H9 (cell line): ENCODE results near the gene GPR156. TPM values are rescaled to one million over a fixed set of nuclear protein-coding genes. Genes with fewer than 3 reads are reported as not detected.

ENCODE experiments used
- DNase-seq: peaks from one replicate; pipeline ENCODE4 v3.0.0-alpha.2; 2017
- H2AFZ ChIP-seq: one replicate; pipeline ENCODE4 v1.6.1; 2013; ENCODE audit warnings: mild to moderate bottlenecking, low read length, control low read depth, moderate library complexity
- H2AK5ac ChIP-seq: 2 replicates; pipeline ENCODE4 v1.6.1; 2013; ENCODE audit warnings: low read length, control low read depth, mixed read lengths; ENCODE audit not compliant: insufficient read length
- H2BK120ac ChIP-seq: one replicate; pipeline ENCODE4 v1.6.1; 2013; ENCODE audit warnings: low read depth, mild to moderate bottlenecking, low read length, control low read depth, inconsistent platforms; ENCODE audit not compliant: poor library complexity, severe bottlenecking
- H2BK12ac ChIP-seq: 2 replicates; pipeline ENCODE4 v1.6.1; 2013; ENCODE audit warnings: low read length, control low read depth, mixed read lengths, low read depth; ENCODE audit not compliant: insufficient read length
- H2BK15ac ChIP-seq: 2 replicates; pipeline ENCODE4 v1.6.1; 2013; ENCODE audit warnings: low read depth, low read length, control low read depth
- H2BK20ac ChIP-seq: one replicate; pipeline ENCODE4 v1.6.1; 2013; ENCODE audit warnings: low read depth, mild to moderate bottlenecking, low read length, control low read depth, inconsistent platforms; ENCODE audit not compliant: poor library complexity, severe bottlenecking
- H2BK5ac ChIP-seq: 2 replicates; pipeline ENCODE4 v1.6.1; 2013; ENCODE audit warnings: low read length, control low read depth, mixed read lengths; ENCODE audit not compliant: insufficient read length
- H3K14ac ChIP-seq: 2 replicates; pipeline ENCODE4 v1.6.1; 2013; ENCODE audit warnings: low read length, control low read depth; ENCODE audit not compliant: insufficient read depth
- H3K18ac ChIP-seq: 2 replicates; pipeline ENCODE4 v1.6.1; 2013; ENCODE audit warnings: low read depth, mild to moderate bottlenecking, mixed read lengths, low read length, control low read depth; ENCODE audit not compliant: insufficient read length
- H3K23ac ChIP-seq: 2 replicates; pipeline ENCODE4 v1.6.1; 2013; ENCODE audit warnings: low read length, control low read depth, mixed read lengths, low read depth; ENCODE audit not compliant: insufficient read length
- H3K23me2 ChIP-seq: 2 replicates; pipeline ENCODE4 v1.6.1; 2013; ENCODE audit warnings: low read depth, mild to moderate bottlenecking, mixed read lengths, low read length, control low read depth; ENCODE audit not compliant: insufficient read length, poor library complexity, severe bottlenecking
- H3K27ac ChIP-seq: 2 replicates; pipeline ENCODE4 v1.5.1; 2013; ENCODE audit warnings: low read length, control low read depth, mixed read lengths, low read depth; ENCODE audit not compliant: insufficient read length
- H3K27me3 ChIP-seq: 2 replicates; pipeline ENCODE4 v1.6.1; 2013; ENCODE audit warnings: low read length, control low read depth, inconsistent platforms; ENCODE audit not compliant: insufficient read depth
- H3K4ac ChIP-seq: 2 replicates; pipeline ENCODE4 v1.6.1; 2013; ENCODE audit warnings: low read depth, mild to moderate bottlenecking, control low read depth, inconsistent platforms, low read length, moderate library complexity
- H3K4me1 ChIP-seq: 2 replicates; pipeline ENCODE4 v1.6.1; 2013; ENCODE audit warnings: low read length, control low read depth, inconsistent platforms; ENCODE audit not compliant: insufficient read depth
- H3K4me2 ChIP-seq: 2 replicates; pipeline ENCODE4 v1.6.1; 2013; ENCODE audit warnings: low read length, control low read depth, mixed read lengths; ENCODE audit not compliant: insufficient read length, insufficient read depth
- H3K56ac ChIP-seq: 2 replicates; pipeline ENCODE4 v1.6.1; 2013; ENCODE audit warnings: low read depth, mild to moderate bottlenecking, mixed read lengths, low read length, control low read depth; ENCODE audit not compliant: insufficient read length
- H3K79me1 ChIP-seq: 2 replicates; pipeline ENCODE4 v1.6.1; 2013; ENCODE audit warnings: low read depth, mild to moderate bottlenecking, moderate library complexity, low read length, control low read depth, inconsistent platforms; ENCODE audit not compliant: insufficient read depth, poor library complexity, severe bottlenecking
- H3K79me2 ChIP-seq: 2 replicates; pipeline ENCODE4 v1.6.1; 2013; ENCODE audit warnings: low read length, control low read depth, inconsistent platforms; ENCODE audit not compliant: insufficient read depth
- H3K9ac ChIP-seq: 2 replicates; pipeline ENCODE4 v1.6.1; 2013; ENCODE audit warnings: low read length, control low read depth, mixed read lengths; ENCODE audit not compliant: insufficient read length; ENCODE audit errors: extremely low read depth
- H3K9me3 ChIP-seq: one replicate; pipeline ENCODE4 v1.6.1; 2013; ENCODE audit warnings: low read depth, low read length, inconsistent platforms; ENCODE audit not compliant: control insufficient read depth
- H3T11ph ChIP-seq: one replicate; pipeline ENCODE4 v1.6.1; 2013; ENCODE audit warnings: mild to moderate bottlenecking, low read length, control low read depth, inconsistent platforms
- H4K20me1 ChIP-seq: one replicate; pipeline ENCODE4 v1.6.1; 2013; ENCODE audit not compliant: control insufficient read depth, insufficient read length, insufficient read depth
- H4K5ac ChIP-seq: 2 replicates; pipeline ENCODE4 v1.6.1; 2013; ENCODE audit warnings: low read depth, mild to moderate bottlenecking, mixed read lengths, low read length, control low read depth; ENCODE audit not compliant: insufficient read length
- H4K8ac ChIP-seq: replicated peaks from 2 replicates; pipeline ENCODE4 v1.6.1; 2013; ENCODE audit warnings: low read length, control low read depth, mixed read lengths, low read depth; ENCODE audit not compliant: insufficient read length
- H4K91ac ChIP-seq: 2 replicates; pipeline ENCODE4 v1.6.1; 2013; ENCODE audit warnings: low read depth, mild to moderate bottlenecking, moderate library complexity, mixed read lengths, low read length, control low read depth; ENCODE audit not compliant: insufficient read length
- H3K27ac Mint-ChIP-seq, 3 experiments: 2 replicates in 2 of 3; 3 replicates in 1 of 3; pipeline ENCODE4 v1.8.0; 2020 to 2021; ENCODE audit warnings: mixed read lengths in 3 of 3, mild to moderate bottlenecking in 1 of 3, moderate library complexity in 1 of 3
- H3K27me3 Mint-ChIP-seq: 2 replicates; pipeline ENCODE4 v1.8.0; 2021; ENCODE audit warnings: low read depth, mild to moderate bottlenecking, moderate library complexity, mixed read lengths
- H3K36me3 Mint-ChIP-seq, 3 experiments: 2 replicates in 2 of 3; 3 replicates in 1 of 3; pipeline ENCODE4 v1.8.0; 2020 to 2021; ENCODE audit warnings: low read depth in 3 of 3, mixed read lengths in 3 of 3; ENCODE audit not compliant: insufficient read depth in 1 of 3
- H3K4me1 Mint-ChIP-seq, 2 experiments: 2 replicates each; pipeline ENCODE4 v1.8.0; 2020; ENCODE audit warnings: mixed read lengths in 2 of 2
- H3K4me3 Mint-ChIP-seq, 2 experiments: 2 replicates in 1 of 2; 3 replicates in 1 of 2; pipeline ENCODE4 v1.8.0; 2020 to 2021; ENCODE audit warnings: mild to moderate bottlenecking in 2 of 2, mixed read lengths in 2 of 2, moderate library complexity in 1 of 2
- H3K9me3 Mint-ChIP-seq, 2 experiments: 2 replicates in 1 of 2; 3 replicates in 1 of 2; pipeline ENCODE4 v1.8.0; 2020; ENCODE audit warnings: mild to moderate bottlenecking in 2 of 2, mixed read lengths in 2 of 2, moderate library complexity in 1 of 2
- CTCF ChIP-seq: fragments of 200-600 bp; sonication (generic); conservative IDR thresholded peaks from 3 replicates; pipeline ENCODE4 v1.8.0; 2021; ENCODE audit warnings: antibody characterized with exemption, mild to moderate bottlenecking
- WGBS: extraction: QIAGEN DNeasy Blood & Tissue Kit; methylation state at CpG from one replicate; pipeline ENCODE4 v1.1.7; 2013; ENCODE audit warnings: missing lambda C conversion rate, low lambda C conversion rate, mixed read lengths; ENCODE audit not compliant: insufficient read length; ENCODE audit errors: extremely low coverage; 5-methylcytosine and 5-hydroxymethylcytosine counted together
- total RNA-seq: library from RNA; stranded (reverse); gene quantifications from 2 replicates; pipeline ENCODE4 v1.2.1, GENCODE V29; 2021

The GPR156 gene
- total RNA-seq, 1 experiment from 2014 or later, result 1.8 TPM

- no peak overlapping the region for H2AFZ ChIP-seq
- H3K4me1 Mint-ChIP-seq, result peaks cover 0 to 3% of the 10 kb centered on the region in 2 experiments; a peak in 1 of 4 replicates
- H3K23me2 ChIP-seq, result no peaks in the 10 kb centered on the region
- WGBS, result no CpG with 5 or more reads among the region's 4 CpGs
- H3K18ac ChIP-seq, result no peak overlapping the region
- no peaks in the 10 kb centered on the region for H3K4me1 ChIP-seq
- no peaks in the 10 kb centered on the region for H3K9me3 Mint-ChIP-seq
- no peaks in the 10 kb centered on the region for H3K79me2 ChIP-seq
- no peak overlapping the region for H3T11ph ChIP-seq
- no peak overlapping the region for H3K23ac ChIP-seq
- no peaks in the 10 kb centered on the region for H3K79me1 ChIP-seq
- H3K27ac ChIP-seq, result no peak overlapping the region
- no peak overlapping the region for H3K4me2 ChIP-seq
- no peak overlapping the region for H3K9ac ChIP-seq
- no peak for TF ChIP-seq CTCF
- no peak for DNase-seq
- no peak overlapping the region for H2BK12ac ChIP-seq
- H3K27me3 Mint-ChIP-seq, result peaks cover 7% of the 10 kb centered on the region
- no peak overlapping the region for H2BK20ac ChIP-seq
- H3K14ac ChIP-seq, result no peak overlapping the region
- no peak overlapping the region for H2AK5ac ChIP-seq
- no peak overlapping the region for H2BK5ac ChIP-seq
- no peak overlapping the region for H3K56ac ChIP-seq
- no peaks in the 10 kb centered on the region for H4K20me1 ChIP-seq
- H4K5ac ChIP-seq, result no peak overlapping the region
- H4K91ac ChIP-seq, result no peak overlapping the region
- H2BK120ac ChIP-seq, result no peak overlapping the region
- no peaks in the 10 kb centered on the region for H3K36me3 Mint-ChIP-seq
- H3K4me3 Mint-ChIP-seq, result no peak overlapping the region
- no peak overlapping the region for H3K27ac Mint-ChIP-seq
- H2BK15ac ChIP-seq, result no peak overlapping the region
- H4K8ac ChIP-seq, result no peak overlapping the region
- H3K4ac ChIP-seq, result no peak overlapping the region
- no peaks in the 10 kb centered on the region for H3K9me3 ChIP-seq
- no peaks in the 10 kb centered on the region for H3K27me3 ChIP-seq
These were observed 9.4 kb downstream of the GPR156 start for GRCh38 chr3:120275618-120276017.
